PC-3 (cell line): ENCODE measurements around the gene ANKS1B.

Experiments
- CTCF ChIP-seq: fragments of 300-600 bp; sonication (generic); conservative IDR thresholded peaks from 2 replicates; pipeline ENCODE4 v1.5.1; 2017; ENCODE audit warnings: antibody characterized with exemption, low read depth, mild to moderate bottlenecking, low read length
- EZH2 ChIP-seq: fragments of 300-600 bp; sonication (generic); IDR thresholded peaks from one replicate; pipeline ENCODE4 v1.6.1; 2017; ENCODE audit warnings: antibody characterized with exemption, mild to moderate bottlenecking, low read length; ENCODE audit not compliant: unreplicated experiment
- EZH2phosphoT487 ChIP-seq: fragments of 300-600 bp; sonication (generic); IDR thresholded peaks from 2 replicates; pipeline ENCODE4 v1.6.1; 2018; ENCODE audit warnings: mild to moderate bottlenecking, antibody characterized with exemption, low read length, borderline replicate concordance

DNA sequence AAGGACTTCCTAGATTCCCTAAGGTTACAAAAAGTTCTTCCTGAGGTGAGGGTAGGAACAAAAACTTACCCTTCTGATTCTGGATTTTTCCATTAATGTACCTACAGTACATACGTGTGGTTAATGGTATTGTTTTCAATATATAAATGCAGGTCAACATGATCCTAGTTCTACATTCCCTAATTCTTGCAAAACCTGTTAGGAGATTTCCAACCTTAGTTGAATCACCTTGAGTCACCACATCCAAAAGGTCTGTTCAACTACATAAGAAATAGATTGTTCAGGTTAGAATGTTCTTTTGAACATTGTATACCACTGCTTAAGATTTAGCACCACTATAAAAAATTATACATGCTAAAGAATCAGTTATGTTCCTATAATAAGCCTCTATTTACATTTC is 218.3 kb downstream of the ANKS1B start:
- no peak for TF ChIP-seq CTCF
- TF ChIP-seq EZH2 = no peak
- TF ChIP-seq EZH2phosphoT487 = no peak
